ENCODE data around the gene GNRH2.

GNRH2 gene

DNA sequence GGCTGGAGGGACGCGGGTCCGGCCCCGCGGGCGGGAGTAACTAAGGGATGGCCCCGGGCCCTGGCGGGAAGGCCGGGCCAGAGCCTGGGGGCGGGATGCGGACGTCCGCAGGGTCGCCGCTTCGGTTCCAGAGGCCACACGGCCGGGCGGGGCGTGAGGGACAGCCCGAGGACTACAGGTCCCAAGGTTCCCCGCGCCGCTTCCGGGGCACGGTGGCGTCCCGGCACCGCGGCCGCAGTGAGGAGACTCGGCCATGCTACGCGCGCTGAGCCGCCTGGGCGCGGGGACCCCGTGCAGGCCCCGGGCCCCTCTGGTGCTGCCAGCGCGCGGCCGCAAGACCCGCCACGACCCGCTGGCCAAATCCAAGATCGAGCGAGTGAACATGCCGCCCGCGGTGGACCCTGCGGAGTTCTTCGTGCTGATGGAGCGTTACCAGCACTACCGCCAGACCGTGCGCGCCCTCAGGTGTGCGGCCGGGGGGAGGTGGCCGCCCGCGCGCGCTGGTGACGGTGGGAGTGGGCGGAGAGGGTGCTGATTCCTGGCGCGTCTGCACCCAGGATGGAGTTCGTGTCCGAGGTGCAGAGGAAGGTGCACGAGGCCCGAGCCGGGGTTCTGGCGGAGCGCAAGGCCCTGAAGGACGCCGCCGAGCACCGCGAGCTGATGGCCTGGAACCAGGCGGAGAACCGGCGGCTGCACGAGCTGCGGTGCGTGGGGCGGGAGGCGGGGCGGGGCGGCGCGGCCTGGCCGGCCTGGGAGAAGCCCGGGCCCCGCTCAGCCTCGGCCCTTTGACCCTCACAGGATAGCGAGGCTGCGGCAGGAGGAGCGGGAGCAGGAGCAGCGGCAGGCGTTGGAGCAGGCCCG is 2.6 kb downstream of the GNRH2 start, which contains the start of gene MRPS26 (continued):
- TF ChIP-seq HOXC10 (CRISPR knock-in tag; IDR thresholded peaks at IDR 0.05) (0 out of 2 replicates have a peak, but pooled peaks have one; percentile 29), ZNF629 (tag by site-specific recombination; IDR thresholded peaks at IDR 0.05) (0 out of 2 replicates have a peak, but pooled peaks have one; percentile 49), GLI4 (tag by site-specific recombination; IDR thresholded peaks at IDR 0.05) (0 out of 2 replicates have a peak, but pooled peaks have one; percentile 39), SCRT1 (tag by site-specific recombination; IDR thresholded peaks at IDR 0.05; ENCODE audit: borderline replicate concordance) (0 out of 2 replicates have a peak, but pooled peaks have one; percentile 42), ZNF843 (tag by site-specific recombination; IDR thresholded peaks at IDR 0.05) (0 out of 2 replicates have a peak, but pooled peaks have one; percentile 18), ZNF624 (tag by site-specific recombination; IDR thresholded peaks at IDR 0.05) (no peak), ZNF701 (tag by site-specific recombination; IDR thresholded peaks at IDR 0.05) (no peak), ZNF394 (tag by site-specific recombination; IDR thresholded peaks at IDR 0.05; ENCODE audit: borderline replicate concordance) (peak; percentile 12; the same call in 1 of the 2 replicates), KLF9 (tag by site-specific recombination; IDR thresholded peaks at IDR 0.05; ENCODE audit: low read depth) (peak; percentile 77), ZNF148 (tag by site-specific recombination; IDR thresholded peaks at IDR 0.05; ENCODE audit: borderline replicate concordance) (no peak), ZNF133 (tag by site-specific recombination; IDR thresholded peaks at IDR 0.05) (0 out of 2 replicates have a peak, but pooled peaks have one; percentile 10), ZNF777 (tag by site-specific recombination; IDR thresholded peaks at IDR 0.05; ENCODE audit: borderline replicate concordance) (0 out of 2 replicates have a peak, but pooled peaks have one; percentile 26), GLI2 (tag by site-specific recombination; IDR thresholded peaks at IDR 0.05; ENCODE audit: borderline replicate concordance, low read depth) (no peak), ZFP69B (tag by site-specific recombination; IDR thresholded peaks at IDR 0.05) (no peak), ZNF596 (tag by site-specific recombination; IDR thresholded peaks at IDR 0.05) (0 out of 2 replicates have a peak, but pooled peaks have one; percentile 15), ZNF138 (tag by site-specific recombination; IDR thresholded peaks at IDR 0.05; ENCODE audit: borderline replicate concordance) (no peak), ZBTB48 (tag by site-specific recombination; IDR thresholded peaks at IDR 0.05) (no peak; the same call in 1 of the 2 replicates), CTCF (tag by site-specific recombination; IDR thresholded peaks at IDR 0.05) (peak; percentile 57), SP3 (tag by site-specific recombination; IDR thresholded peaks at IDR 0.05) (peak; percentile 90), ZBTB8A (tag by site-specific recombination; IDR thresholded peaks at IDR 0.05) (peak; percentile 29; the same call in 1 of the 2 replicates), KLF16 (tag by site-specific recombination; IDR thresholded peaks at IDR 0.05) (peak; percentile 65), SP2 (tag by site-specific recombination; IDR thresholded peaks at IDR 0.05) (peak; percentile 97), ZNF398 (tag by site-specific recombination; IDR thresholded peaks at IDR 0.05) (peak; percentile 77; the same call in 1 of the 2 replicates), KLF10 (tag by site-specific recombination; IDR thresholded peaks at IDR 0.05) (peak; percentile 37; the same call in 1 of the 2 replicates), ZNF2 (tag by site-specific recombination; IDR thresholded peaks at IDR 0.05) (0 out of 2 replicates have a peak, but pooled peaks have one; percentile 54), ZEB2 (tag by site-specific recombination; IDR thresholded peaks at IDR 0.05) (peak; percentile 90)
- TF ChIP-seq, protein P1, sequence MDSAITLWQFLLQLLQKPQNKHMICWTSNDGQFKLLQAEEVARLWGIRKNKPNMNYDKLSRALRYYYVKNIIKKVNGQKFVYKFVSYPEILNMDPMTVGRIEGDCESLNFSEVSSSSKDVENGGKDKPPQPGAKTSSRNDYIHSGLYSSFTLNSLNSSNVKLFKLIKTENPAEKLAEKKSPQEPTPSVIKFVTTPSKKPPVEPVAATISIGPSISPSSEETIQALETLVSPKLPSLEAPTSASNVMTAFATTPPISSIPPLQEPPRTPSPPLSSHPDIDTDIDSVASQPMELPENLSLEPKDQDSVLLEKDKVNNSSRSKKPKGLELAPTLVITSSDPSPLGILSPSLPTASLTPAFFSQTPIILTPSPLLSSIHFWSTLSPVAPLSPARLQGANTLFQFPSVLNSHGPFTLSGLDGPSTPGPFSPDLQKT (IDR thresholded peaks at IDR 0.05; ENCODE audit: borderline replicate concordance, low read depth, low read length): peak; percentile 42; the same call in 1 of the 2 replicates

Measured in HEK293 (cell line).